HEK293T (cell line): ENCODE measurements around the gene CASKIN1.

ENCODE experiments used
- BHLHE40 ChIP-seq: fragments of 450-650 bp; IDR thresholded peaks from 2 replicates; pipeline ENCODE4 v1.6.1; 2016; ENCODE audit warnings: mild to moderate bottlenecking, moderate library complexity, borderline replicate concordance
- CTBP1 ChIP-seq: fragments of 450-650 bp; IDR thresholded peaks from 2 replicates; pipeline ENCODE4 v1.6.1; 2016; ENCODE audit warnings: borderline replicate concordance
- FOXM1 ChIP-seq: fragments of 450-650 bp; IDR thresholded peaks from 2 replicates; pipeline ENCODE4 v1.6.1; 2017; ENCODE audit warnings: mild to moderate bottlenecking, borderline replicate concordance
- SP1 ChIP-seq: fragments of 450-650 bp; IDR thresholded peaks from 2 replicates; pipeline ENCODE4 v1.6.1; 2017
- SUZ12 ChIP-seq: fragments of 450-650 bp; IDR thresholded peaks from 2 replicates; pipeline ENCODE4 v1.6.1; 2016; ENCODE audit warnings: mild to moderate bottlenecking

DNA sequence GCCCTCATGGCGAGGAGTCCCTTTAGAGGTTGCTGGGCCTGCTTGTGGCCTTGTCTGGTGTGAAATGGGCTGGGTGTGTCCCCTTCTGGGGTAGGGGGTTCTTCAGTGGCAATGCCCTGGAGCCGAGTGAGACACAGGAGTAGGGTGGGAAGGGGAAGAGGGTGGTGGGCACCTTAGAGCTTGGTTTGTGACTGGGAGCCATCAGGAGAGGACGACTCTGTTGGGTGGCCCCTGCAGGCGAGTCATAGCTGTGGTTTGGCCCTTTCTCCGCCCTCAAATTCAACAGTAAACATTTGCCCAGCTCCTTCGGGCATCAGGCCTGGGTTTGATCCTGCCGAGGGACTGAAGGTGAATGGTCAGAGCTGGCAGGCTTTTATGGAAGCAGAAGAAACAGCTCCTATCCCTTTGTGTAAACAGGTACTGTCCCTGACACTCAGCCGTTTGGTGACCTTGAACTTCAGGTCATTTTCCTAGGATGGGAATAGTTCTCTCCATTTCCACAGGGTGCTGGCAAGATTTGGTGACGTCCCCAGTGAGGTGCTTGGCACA lies 29.9 kb upstream of the CASKIN1 start:
- no peak for TF ChIP-seq CTBP1
- TF ChIP-seq SUZ12, result no peak
- no peak for TF ChIP-seq FOXM1
- TF ChIP-seq SP1, result no peak
- no peak for TF ChIP-seq BHLHE40
